HG03354 (cell line): ENCODE results near the gene TCF7L2.

Experiments
- ATAC-seq: cut with Tn5 transposase; IDR thresholded peaks from one replicate; pipeline ENCODE4 v1.9.1; 2021; ENCODE audit warnings: mild to moderate bottlenecking; ENCODE audit not compliant: unreplicated experiment, poor library complexity, severe bottlenecking

Gene TCF7L2

GRCh38 chr10:112938808-112939482 is 11.1 kb upstream of the TCF7L2 start:
- no peak for ATAC-seq

GRCh38 chr10:112945811-112946210 is 4.2 kb upstream of the TCF7L2 start:
- no peak for ATAC-seq

- no peak for ATAC-seq
Observed at GRCh38 chr10:112946649-112947048, 3.4 kb upstream of the TCF7L2 start.

- ATAC-seq = no peak
Observed at GRCh38 chr10:112948196-112948595, 1.9 kb upstream of the TCF7L2 start.

- ATAC-seq = no peak
Observed at GRCh38 chr10:112949143-112949823, 764 bp upstream of the TCF7L2 start.

- ATAC-seq = no peak
Observed at GRCh38 chr10:112950714-112951358, 789 bp downstream of the TCF7L2 start.

GRCh38 chr10:112951359-112952281 is 1.6 kb downstream of the TCF7L2 start:
- no peak for ATAC-seq

GRCh38 chr10:112952282-112953173 is 2.5 kb downstream of the TCF7L2 start:
- no peak for ATAC-seq

- ATAC-seq = no peak
Observed at GRCh38 chr10:112953174-112954159, 3.4 kb downstream of the TCF7L2 start.

- no peak for ATAC-seq
Observed at GRCh38 chr10:112954974-112955581, 5.0 kb downstream of the TCF7L2 start.

GRCh38 chr10:112955582-112956421 is 5.8 kb downstream of the TCF7L2 start:
- no peak for ATAC-seq

GRCh38 chr10:112956631-112957350 is 6.7 kb downstream of the TCF7L2 start:
- no peak for ATAC-seq

- ATAC-seq = no peak
Observed at GRCh38 chr10:112957640-112958092, 7.6 kb downstream of the TCF7L2 start.

- no peak for ATAC-seq
Observed at GRCh38 chr10:112958275-112958995, 8.4 kb downstream of the TCF7L2 start.

- no peak for ATAC-seq
Observed at GRCh38 chr10:112959207-112959838, 9.3 kb downstream of the TCF7L2 start.
